Cerebellar nuclear complex (tissue), 1 donor: ENCODE measurements around the gene LCE7A.

Source experiments
- DNase-seq, 2 experiments: peaks; one replicate each; lab custom pipeline; 2025; lab: John Stamatoyannopoulos, UW

The LCE7A gene, protein sequence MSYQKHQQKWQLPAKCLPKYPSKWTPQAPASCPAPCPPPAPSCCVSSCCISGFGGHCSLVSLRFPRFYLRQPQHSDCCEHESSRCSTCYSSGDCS

DNA sequence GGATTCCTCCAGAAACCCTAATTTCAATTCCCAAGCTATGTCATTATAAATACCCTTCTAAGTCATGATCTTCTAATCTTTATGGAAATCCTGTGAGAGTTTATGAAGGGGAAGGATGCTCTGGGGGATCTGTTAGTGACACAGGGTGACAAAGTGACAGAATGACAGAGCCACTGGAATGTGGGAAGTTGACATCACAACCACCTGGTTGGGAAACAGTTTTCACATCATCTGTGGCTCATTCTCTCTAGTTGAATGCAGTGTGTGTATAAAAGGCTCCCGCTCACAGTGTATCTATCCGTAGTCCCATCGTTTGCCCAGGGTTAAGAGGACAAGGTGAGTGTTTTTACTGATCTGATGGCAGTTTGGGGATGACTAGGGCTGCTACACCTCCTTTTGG lies at the start of gene LCE7A:
TSS of gene LCE7A (plus strand) at position 301 of the 400 bp plus-strand sequence. CDS start 702 bp downstream, outside the sequence.
- DNase-seq: no peak

DNA sequence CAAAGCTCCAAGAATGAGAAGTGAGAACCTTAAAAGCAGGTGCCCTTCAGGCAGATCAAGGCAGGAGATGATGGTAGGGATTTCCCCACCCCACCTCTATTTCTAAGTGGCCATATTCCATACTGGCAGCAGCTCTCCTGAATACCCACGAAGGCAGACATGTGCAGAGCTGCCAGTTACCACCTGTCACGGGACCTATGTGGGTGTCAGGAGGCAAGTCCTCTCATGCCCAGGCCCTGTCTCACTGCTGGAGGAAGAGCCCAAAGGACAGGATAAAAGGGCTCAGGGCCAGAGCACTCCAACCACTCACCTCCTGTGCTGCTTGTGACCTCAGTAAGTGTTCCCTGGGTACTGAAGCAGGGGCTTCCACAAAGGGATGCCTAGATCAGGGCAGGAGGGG lies 48.7 kb upstream of the LCE7A start:
- no peak for DNase-seq

DNA sequence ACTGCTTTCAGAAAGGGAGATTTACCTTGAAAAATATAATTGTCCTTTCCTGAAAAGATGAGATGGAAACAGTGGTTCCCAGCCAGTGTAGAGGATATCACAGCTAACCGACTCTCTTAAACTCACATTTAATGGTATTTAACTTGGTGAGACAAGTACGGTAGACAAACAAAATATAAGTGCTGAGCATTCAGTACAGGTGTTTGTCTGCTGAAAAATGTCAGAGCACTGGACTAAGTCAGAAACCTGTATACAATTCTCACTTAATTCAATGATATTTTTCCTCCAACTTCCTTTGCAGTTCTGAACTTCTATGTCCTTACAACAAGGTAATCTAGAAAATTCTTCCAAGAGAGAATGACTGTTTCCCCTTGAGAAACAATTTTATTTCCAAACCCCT lies 48.1 kb upstream of the LCE7A start, which contains the start of gene LCE1B:
TSS of gene LCE1B (plus strand) at position 301 of the 400 bp plus-strand sequence. CDS start 476 bp downstream, outside the sequence.
- DNase-seq: no peak

DNA sequence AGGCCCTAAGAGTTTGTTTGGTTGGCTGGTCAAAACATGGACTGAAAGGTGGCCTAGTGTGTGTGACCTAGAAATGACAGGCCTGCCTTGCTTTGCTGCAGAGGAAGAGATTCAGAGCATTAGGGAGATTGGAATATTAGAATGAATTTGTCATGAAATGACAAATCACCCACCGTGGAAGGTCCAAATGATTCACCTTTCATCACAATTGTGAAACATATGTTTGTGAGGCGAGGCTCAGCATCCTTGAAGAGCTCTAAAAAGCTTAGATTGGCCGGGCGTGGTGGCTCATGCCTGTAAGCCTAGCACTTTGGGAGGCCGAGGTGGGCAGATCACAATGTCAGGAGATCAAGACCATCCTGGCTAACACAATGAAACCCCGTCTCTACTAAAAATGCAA lies 42.5 kb upstream of the LCE7A start:
- DNase-seq: no peak

DNA sequence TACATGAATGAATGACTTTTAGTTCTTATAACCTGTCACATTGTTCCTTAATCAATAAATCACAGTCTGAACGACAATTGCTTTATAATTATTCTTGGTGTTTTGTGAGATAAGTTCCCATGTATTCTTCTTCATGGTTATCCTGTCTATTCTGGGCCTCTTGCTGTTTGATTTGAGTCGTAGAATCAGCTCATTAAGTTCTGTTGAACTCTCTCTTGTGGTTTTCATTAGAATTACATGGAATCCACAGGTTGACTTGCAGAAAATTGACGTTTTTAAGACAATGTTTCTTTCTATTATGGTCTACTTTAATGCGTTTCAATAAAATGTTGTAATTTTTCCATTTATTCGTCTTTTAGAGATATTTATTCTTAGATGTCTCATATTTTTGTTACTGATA lies 36.5 kb upstream of the LCE7A start:
- no peak for DNase-seq

DNA sequence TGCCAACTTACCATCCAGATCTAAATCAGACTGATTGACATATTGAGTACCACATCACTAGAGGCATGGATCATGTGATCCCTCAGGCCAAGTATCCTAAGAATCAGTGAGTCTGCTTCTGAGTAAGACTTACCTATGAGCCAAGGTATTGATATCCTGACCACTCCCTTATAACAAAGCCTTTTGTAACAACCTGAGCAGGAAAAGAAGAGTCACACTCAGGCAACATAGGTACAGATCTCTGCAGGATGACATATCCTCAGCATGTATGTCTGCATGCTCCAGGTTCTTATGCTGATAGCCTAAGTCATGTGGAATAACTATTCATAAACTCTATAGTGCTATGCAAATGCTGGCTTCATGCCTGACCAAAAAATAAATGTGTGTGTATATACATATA lies 34.8 kb upstream of the LCE7A start:
- no peak for DNase-seq

DNA sequence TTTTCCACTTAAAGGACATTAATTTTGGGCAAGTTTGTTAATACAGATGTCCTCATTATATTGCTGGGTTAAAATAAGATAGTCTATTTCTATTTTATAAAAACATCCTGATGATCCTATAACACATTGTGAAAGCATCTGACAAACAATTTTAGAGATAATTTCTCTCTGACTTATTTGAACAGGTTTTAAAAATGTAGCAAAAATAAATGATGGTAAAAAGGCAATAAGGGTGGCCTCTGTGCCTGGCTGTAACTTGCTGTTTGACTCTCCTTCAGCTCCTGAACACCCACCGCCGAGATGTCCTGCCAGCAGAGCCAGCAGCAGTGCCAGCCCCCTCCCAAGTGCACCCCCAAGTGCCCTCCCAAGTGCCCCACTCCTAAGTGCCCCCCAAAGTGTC lies 32.6 kb upstream of the LCE7A start, which contains the start of gene LCE1A:
TSS of gene LCE1A (plus strand) at position 301 of the 400 bp plus-strand sequence. CDS start at position 301, 0 bp downstream.
- DNase-seq: no peak

DNA sequence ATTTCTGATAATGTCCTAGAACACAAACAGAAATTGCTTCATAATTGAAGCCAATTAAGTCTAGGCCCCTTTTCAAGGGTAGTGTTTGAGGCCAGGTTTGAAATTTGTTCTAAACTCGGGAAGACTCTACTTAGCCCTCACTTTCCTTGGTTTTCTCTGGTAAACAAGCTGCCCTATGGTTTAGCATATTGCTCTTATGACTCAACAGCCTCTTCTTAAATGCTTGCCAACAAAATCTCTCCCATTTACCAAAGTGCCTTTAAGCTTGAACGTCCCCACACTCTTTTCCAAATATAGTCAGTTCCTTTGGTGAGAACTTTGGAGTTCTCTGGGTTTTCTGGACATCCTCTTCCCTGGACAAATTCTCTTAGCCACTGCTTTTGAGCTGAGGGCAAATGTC lies 22.9 kb upstream of the LCE7A start:
- DNase-seq: no peak

DNA sequence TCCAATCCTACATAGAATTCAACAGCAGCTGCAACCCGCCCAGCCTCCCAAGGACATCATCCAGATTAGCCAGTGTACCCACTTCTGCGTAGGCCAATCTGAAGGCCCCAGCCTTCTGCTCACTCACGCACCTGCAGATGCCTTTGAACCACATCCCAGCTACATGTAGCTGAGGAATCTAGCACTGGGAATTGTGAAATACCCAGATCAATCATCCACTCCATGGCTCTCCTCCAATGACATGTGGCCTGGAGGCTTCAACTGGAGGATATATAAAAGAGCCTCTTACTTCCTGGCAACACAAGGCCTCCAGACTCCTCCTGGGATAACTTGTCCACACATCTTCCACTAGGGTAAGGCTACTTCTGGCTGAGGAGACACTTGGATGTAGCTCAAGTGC lies 17.2 kb upstream of the LCE7A start, which contains the start of gene LCE6A:
TSS of gene LCE6A (plus strand) at position 301 of the 400 bp plus-strand sequence. CDS start 665 bp downstream, outside the sequence.
- DNase-seq: no peak

DNA sequence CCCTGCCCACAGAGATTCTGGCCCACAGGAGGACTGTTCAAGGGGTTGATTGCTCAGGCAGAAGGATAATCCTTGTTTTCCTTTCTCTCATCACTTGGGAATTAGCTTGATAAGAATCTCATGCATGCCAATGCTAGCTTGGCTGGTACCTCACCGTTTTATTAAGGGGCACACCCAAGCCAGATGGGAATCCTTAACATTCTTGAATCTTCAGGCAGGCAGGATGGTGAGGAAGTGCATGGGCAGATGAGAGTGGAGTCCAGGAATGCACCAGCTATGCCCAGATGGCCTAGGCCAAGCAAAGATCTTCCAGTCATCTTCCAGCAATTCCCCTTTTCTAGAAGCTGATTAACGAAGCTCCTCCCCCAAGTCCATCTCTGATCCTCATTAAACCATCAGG lies 4.1 kb upstream of the LCE7A start:
- DNase-seq: no peak

DNA sequence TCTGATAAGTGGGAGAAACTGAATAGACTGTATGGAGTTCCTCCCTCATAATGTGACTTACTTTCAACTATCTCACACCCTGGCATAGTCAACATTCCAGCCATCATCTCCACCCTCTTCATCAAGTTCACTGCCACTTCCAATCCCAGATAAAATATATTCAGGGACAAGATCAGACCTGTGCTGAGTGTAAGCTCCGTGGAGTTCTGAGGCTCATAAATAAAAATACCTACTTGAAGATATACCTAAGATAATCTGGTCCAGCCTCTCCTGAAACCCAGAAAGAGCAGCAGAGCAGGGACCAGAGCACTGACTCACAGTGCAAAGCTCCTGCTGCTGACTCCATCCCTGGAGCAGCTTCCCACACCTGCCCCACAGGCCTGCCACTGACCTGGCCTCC lies 1.7 kb upstream of the LCE7A start:
- DNase-seq: no peak

DNA sequence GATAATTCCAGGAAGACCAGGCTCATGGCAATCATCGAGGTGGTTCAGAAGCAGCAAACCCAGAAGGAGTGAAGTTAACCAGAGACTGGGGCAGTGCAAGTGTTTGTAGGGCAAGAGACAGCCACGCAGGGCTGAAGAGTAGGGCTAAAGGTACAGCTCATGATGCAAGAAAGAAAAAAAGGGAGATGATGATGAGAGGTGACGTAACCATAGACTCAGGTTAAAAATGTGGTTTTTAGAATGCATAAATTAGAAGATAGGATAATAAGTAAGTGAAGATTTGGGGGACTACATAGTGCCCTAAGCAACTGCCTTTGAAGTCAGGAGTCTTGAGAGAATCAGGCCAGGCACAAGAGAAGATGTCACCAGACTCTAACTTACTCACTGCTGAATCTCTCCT lies 333 bp downstream of the LCE7A start:
- DNase-seq: no peak

DNA sequence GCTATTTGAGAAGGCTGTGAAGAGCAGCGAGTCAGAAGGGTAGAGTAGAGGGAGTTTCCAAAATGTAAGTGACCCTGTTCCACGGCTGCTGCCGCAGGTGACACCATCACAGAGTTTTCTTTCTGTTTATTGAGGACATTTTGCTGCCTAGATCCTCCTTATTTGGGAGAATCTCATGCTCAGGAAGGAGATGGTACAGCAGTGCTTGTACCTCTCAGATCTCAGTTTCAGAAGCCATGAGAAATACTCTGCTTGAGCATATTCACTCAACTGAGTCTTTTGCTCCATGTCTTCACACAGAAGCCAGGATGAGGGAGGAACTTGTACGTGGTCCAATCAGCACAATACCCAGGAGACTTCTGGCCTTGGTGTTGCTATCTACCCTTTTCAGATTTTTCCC lies 1.6 kb downstream of the LCE7A start:
- no peak for DNase-seq

DNA sequence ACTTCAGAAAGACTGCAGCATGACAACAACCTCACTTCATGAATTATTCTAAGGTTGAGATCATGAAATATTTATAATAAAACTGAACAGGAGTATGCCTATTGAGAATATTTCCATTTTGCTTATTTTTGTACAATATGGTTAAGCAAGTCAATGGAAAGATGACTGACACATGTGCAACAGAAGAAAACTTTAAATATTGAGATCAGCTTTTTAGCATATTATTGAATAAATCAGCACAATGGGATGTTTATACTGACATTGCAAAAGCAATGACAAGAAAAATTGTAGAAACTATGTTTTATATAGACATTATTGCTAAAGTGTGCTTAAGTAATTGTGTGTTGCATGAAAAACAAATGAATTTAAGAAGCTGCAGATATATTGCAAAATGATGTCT lies 4.6 kb downstream of the LCE7A start:
- DNase-seq: no peak

DNA sequence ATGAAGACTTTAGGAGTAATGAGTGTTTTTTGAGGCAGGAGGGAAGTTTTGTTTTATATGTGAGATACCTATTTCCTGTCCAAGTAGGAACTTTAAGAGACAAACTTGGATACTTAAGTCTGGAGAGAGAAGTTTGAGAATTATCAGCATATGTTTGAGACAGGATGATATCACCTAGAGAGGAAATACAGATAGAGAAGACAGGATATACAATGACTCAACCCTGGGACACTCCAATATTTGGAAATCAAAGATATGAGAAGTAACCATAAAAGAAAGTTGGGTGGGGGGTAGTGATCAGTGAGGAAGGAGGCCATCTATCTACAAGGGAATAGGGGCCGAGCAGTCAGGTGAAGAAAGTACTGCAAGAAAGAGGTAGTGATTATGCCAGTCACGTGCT lies 6.5 kb downstream of the LCE7A start:
- no peak for DNase-seq

DNA sequence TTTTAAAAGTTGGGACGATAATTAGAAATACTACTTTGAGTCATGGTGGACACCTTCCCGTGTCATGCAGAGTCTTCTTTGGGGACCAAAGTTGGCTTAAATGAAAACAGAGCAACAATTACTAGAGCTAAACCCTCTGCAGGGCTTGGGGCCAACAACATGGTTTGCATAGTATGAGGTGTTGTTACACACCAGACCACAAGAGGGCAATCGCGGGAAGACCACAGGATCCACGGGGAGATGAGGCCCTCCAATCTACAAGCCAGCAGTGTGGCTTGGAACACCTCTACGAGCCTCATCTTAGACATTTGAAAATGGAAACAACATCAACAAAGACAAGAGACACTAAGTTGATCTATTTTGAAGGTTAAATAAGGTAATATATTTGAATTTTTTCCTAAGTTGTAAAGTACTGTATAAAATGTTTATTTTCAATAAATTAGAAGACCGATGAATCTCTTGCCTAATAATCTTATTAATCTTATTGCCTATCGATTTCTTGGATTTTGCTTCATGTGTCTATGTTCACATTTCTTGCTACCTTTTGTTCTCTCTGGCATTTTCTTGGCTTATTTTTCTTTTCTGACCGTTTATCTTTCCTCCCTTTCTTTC lies 10.1 kb downstream of the LCE7A start:
- DNase-seq: no peak

DNA sequence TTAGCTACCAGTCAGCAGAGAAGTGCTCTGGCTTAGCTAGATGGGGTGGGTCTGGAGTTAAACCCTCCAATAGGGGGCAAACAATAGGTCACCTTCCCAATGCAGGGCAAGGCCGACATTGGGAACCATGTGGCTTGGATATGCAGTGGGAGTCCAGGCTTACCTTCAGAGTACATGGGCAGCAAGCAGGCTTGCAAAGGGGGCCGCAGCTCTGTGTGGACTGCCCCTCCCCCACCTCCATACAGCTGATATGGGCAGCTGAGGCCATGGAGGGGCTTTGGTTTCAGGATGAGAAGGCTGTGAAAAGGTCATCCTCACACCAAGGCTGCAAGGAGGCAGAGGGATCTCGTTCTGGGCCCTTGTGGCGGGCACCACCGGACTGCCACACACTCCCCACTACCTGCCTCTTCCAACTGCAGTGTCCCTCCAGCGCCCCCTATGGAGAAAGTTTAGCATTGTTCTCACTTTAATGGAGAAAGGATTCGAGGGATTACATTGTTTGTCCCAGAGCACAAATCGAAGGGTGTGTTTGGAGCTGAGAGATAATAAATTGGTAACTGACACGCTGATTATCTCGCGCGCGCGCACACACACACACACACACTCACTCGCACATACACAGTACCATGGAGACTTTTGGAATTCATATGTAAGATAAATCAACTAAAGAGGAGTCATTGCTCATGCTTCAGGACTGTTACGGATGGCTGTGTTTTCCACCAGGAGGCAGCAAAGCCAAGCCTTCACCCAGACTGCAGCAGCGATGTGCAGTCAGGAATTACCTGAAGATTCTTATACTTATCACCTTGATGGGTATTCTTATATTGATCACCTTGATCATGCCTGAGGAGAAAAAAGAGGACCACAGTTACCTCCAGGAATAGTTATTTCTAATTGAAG lies 11.3 kb downstream of the LCE7A start:
- DNase-seq: no peak

DNA sequence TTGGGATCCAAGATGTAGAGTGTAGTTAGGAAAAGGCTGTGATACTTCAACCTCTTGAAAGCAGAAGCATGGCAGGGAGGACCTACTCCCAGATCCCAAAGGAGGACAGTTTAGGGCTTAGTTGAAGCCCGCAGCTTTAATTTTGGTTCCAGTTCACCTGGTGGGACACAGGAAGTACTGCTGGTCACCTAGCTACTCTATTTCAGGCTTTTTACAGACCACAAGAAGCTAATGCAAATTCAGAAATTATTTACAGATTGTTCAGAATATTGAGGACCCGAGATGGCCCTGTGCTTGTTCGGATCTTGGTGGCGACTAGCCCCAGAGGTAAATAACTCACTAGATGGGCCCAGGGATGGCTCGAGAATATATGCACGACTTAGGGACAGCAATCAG lies 11.9 kb downstream of the LCE7A start:
- DNase-seq: no peak

DNA sequence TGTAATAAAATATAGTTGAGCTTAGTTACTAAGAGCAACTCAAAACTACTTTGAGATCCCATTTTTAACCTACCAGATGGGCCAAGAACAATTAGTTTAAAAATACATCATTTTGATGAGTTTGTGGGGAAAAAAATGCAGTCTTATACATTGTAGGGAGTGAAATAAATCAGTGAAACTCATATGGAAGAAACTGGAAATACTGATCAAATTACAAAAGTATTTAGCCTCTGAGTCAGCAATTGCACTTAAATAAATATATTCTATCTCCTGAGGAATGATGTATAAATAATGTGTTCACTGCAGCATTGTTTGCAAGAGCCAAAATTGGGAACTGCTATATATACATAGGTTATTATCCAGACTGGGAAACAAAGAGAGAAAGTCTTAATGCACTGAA lies 13.7 kb downstream of the LCE7A start:
- DNase-seq: no peak

DNA sequence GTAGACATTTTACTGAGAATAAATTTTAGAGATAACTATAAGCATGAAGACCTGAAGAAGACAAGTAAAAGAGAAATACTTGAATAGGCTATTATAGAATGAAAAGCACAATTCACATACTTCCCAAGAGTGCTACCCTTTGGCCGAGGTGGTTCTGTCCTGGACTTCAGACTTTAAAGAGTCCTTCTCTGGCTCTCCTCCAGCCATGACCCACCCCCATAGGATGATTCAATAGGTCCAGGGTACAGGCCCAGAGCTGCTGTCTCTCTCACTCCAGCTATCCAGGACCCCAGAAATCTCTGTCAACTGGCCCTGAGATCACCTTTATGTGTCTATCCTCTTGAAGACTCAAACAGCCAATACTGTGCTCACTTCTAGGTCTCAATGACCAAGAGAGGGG lies 17.0 kb downstream of the LCE7A start:
- no peak for DNase-seq

DNA sequence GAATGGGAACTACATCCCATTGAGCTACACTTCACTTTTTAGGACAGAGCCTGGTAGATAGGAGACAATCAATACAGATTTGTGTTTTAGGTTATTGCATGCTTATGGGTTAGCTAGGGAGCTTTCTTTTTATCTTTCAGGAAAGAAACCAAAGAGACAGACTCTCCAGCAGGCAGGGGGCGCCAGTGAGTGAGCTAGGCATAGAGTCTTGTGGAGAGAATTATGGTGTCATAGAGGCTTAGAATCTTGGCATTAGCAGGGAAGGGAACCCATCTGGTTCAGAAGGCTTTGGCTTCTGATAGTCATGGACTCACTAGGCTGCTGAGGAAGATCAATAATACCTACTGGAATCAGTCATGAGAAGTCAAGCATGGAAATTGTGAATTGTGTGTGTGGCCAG lies 18.2 kb downstream of the LCE7A start, which contains the start of gene SMCP:
TSS of gene SMCP (plus strand) at position 281 of the 400 bp plus-strand sequence. CDS start 6,101 bp downstream, outside the sequence.
- no peak for DNase-seq

DNA sequence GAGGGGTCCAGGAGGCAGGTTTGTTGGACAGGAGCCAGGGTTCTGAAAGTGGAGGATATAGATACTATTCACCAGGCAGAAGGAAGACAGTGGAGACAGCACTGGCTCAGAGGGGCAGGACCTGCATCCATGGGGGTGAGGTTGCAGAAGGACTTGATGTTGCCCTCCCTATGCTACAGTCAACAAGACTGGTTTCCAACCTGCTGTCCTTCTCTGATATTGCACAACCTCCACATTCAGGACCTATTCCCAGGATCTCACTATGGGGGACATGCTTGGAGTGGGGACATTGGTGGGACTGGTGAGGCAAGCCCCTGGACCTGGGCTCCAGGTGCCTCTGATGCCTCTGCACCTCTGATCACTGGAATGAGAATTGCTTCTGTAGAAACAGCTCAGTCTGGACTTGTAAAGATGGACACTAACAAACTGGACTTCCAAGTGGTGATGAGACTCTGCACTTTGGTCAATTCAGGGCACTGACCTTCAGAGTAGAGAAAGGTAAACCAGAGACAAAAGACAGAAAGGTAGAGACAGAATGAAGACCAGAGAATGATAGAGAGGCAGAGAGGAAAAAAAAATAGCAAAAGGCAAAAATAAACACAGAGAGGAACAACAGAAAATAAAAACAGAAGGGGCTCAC lies 19.9 kb downstream of the LCE7A start:
- DNase-seq: no peak
